HG03159 (cell line): Measurements from ENCODE around the gene ZBTB34.

Experiments
- ATAC-seq: cut with Tn5 transposase; IDR thresholded peaks from one replicate; pipeline ENCODE4 v1.9.1; 2021; ENCODE audit warnings: mild to moderate bottlenecking, moderate library complexity; ENCODE audit not compliant: unreplicated experiment

ZBTB34 gene

DNA sequence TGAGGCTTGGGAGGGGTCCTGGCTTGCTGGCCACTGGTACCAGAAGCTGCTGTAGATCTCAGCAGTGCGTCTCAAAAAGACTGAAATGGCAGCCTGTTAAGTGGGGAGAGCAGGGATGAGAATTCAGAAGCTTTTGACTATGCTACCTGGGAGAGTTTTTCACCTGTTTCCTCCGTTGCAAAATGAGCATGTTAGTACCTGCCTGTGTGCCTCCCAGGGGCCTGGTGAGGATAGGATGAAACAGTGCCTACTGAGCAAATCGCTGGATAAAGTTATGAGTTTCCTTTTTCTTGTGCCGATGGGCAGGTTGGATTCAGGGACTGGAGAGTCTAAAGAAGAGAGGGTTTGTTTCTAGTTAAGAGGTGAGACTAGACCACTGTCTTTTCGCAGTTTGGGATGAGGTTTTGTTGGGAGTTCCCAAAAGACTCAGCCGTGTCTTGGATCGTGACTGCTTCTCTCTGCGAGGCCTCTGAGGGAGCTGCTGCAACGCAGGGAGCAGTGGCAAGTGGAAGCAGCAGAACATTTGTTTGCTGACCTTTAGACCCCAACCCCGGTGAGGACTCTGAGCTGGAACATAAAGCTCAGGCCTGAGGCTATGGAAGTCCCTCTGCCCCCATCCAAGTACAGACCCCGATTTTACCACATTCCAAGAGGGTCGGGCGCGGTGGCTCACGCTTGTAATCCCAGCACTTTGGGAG, 55.6 kb downstream of the ZBTB34 start:
- ATAC-seq = no peak

DNA sequence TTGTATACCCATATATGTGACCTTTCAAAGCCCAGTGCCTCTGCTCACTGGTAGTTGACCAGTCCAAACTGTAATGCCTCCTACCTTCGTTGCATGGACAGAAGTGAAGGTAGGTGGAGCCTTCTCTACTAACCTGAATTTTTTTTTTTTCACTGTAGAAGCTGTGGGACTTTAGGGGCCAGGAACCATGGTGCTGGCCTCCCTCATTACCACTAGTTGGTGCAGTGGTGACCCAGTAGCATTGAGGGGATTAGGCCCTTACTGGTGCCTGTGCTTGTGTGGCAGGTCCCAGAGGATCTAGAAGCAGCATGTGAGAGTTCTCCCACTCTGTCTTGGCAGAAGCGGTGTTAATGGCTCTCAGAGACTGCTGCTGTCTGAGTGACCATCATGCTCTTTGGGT, 56.5 kb downstream of the ZBTB34 start:
- ATAC-seq = no peak

DNA sequence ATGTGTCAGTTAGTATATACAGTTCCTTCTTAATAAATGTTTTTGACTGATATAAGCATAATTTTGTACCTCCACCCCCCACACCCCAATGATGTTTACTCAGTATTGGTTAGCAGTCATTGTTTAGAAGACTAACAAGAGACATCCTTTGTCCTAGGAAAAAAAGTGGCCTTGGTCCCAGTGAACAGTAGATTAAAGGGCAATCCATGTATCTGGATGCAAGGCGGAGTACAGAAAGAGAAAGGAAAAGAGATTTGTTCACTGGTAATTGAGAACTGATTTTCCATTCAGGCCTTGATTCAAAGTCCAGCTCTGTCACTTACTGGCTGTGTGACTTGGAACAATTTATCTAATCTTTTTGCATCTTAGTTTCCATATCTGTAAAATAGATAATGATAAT, 58.8 kb downstream of the ZBTB34 start:
- no peak for ATAC-seq

DNA sequence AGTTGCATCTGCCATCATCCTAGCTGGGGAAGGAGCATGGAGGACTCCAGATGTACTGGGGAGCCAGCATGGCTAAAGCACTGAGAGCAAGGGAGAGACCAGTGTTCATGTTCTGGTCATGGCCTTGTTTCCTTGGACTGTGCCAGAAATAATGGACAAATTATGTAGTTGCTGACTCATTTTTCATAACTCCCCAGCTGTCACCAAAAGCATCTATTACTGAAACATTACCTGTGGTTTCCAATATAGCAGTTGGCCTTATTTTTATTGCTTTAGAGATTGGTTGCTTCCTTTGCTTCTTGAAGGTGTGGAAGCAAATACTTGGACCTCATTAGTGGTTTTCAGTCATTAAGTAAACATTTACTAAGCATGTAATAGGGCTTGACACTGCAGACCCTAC, 65.4 kb downstream of the ZBTB34 start:
- ATAC-seq = no peak

DNA sequence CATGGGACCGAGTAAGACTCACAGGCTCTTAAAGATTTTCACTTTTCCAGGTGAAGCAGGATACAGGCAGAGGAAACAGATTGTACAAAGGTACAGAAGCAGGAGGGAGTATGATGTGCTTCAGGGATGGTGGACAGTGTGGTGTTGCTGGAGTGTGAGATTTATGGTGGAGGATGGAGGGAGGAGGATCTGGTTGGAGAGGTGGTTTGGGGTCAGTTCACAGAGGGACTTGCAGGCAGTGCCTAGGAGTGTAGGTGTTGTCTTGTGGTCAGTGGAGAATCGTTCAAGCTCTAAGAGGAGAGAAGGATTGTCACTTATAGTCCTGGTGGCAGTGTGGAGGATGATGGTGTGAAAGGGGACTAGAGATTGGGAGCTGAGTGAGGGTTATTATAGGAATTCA, 65.9 kb downstream of the ZBTB34 start:
- no peak for ATAC-seq

DNA sequence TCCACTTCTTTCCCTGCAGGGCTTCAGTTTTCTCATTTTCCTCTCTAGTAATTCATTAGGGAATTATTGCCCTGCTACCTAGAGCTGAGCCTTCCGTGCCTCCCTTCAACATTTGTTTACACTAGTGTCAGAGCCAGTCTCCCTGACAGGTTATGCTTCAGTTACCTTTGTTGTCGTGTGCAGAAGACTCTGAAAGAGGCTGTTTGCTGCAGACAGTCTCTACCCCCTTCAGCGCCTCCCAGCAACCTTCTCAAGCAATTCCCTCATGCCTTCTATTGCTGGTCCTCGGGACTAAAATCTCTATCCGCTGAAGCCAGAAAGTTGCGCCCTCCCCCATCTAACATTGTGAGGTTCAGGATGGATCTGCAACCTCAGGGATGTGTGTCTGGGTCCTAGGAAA, 67.0 kb downstream of the ZBTB34 start:
- no peak for ATAC-seq

DNA sequence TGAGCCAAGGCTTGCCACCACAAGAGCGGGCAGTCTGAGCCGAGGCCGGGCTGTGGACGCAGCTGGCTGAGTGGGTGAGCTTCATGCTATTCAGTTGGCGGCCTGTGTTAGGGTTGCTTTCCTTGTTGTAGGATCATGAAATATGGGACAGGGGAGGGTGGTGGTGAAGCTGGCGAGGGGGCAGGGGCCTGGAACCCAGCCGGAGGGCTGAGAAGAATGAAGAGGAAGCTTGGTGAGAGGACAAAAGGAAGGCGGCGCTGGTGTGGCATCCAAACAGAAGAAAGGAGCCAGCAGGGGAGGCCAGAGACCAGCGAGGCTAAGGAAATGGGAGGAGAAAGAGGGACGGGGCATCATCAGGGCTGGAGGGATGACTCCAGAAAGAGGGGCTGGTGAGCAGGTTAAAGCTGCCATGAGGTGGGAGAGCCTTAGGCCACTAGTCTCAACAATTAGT, 72.5 kb downstream of the ZBTB34 start:
- ATAC-seq = no peak

- no peak for ATAC-seq
Observed at GRCh38 chr9:126933334-126933980, 73.0 kb downstream of the ZBTB34 start.

DNA sequence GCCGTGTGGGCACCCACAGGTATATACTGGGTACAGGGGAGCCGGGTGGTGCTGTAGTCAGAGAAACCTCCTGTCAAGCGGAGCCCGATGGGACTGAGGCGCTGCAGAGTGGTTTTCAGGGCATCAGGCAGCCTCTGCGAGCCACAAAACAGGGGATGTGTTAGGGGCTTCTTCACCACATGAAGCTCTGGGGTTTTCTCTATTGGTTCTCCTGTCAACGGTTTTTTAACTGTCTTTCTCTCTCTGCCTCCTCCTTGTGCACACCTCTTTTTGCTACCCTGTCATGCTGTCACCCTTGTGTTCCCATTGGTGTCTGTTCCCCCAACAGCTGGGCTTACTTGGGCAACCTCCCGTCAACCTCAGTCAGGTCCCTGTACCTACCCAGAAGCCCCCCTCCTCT, 74.0 kb downstream of the ZBTB34 start:
- ATAC-seq = no peak
